HCT116 (cell line): Measurements from ENCODE around the gene DHRS11. TPM values are rescaled to one million over a fixed set of nuclear protein-coding genes. Genes with fewer than 3 reads are reported as not detected.

Source experiments
- ATAC-seq: fragments of 200-7000 bp; cut with Tn5 transposase; 2 replicates; pipeline ENCODE4 v1.9.1; 2020; ENCODE audit warnings: mild to moderate bottlenecking, moderate library complexity
- BruUV-seq: library from RNA; stranded (reverse); fragments of 400-500 nt; replicated peaks from 2 replicates; lab custom pipeline; 2021; lab: Mats Ljungman, UMichigan
- CTCF ChIA-PET: fragments of 300-600 bp; sonication (Branson Sonifier 250); formaldehyde crosslinking; loops from one replicate; lab custom pipeline; 2021; ENCODE audit warnings: antibody characterized with exemption; lab: Charles Lee
- POLR2A ChIA-PET: fragments of 300-600, 350-600 bp; sonication (Branson Sonifier 250); formaldehyde crosslinking; loops from one replicate; lab custom pipeline; 2021; ENCODE audit warnings: antibody characterized with exemption; lab: Charles Lee
- RAD21 ChIA-PET, 2 experiments: fragments of 300-600 bp; sonication (Branson Sonifier 250); formaldehyde crosslinking; loops; one replicate each; lab custom pipeline; 2023; ENCODE audit warnings: low total read pairs in 2 of 2; ENCODE audit not compliant: uncharacterized antibody in 2 of 2, unreplicated experiment in 2 of 2, low non-redundant PET in 1 of 2; lab: Charles Lee
- DNase-seq: peaks from one replicate; pipeline ENCODE4 v3.0.0-alpha.2; 2010; ENCODE audit warnings: low read depth, low spot score
- H2AFZ ChIP-seq: fragments of 200-600 bp; shearing (Covaris generic), sonication (generic); 2 replicates; pipeline ENCODE4 v1.6.1; 2017; ENCODE audit warnings: low read depth, mixed run types, mixed read lengths, antibody characterized with exemption, low read length; ENCODE audit not compliant: poor library complexity, severe bottlenecking
- H3K27ac ChIP-seq: 2 replicates; pipeline ENCODE4 v1.5.1; 2012; ENCODE audit warnings: low read depth, low read length
- H3K27me3 ChIP-seq: fragments of 200-600 bp; sonication (generic); 2 replicates; pipeline ENCODE4 v1.6.1; 2016; ENCODE audit warnings: mixed run types, low read length, mixed read lengths; ENCODE audit not compliant: insufficient read depth
- H3K36me3 ChIP-seq, 2 experiments: fragments of 200-500 bp in 1 of 2; fragments of 200-600 bp in 1 of 2; sonication (Bioruptor generic) in 1 of 2; sonication (generic) in 1 of 2; 2 replicates each; pipeline versions ENCODE4 v1.5.1 to v1.6.1; 2014 to 2016; ENCODE audit warnings: low read length in 2 of 2, inconsistent platforms in 1 of 2, mixed read lengths in 1 of 2, mixed run types in 1 of 2; ENCODE audit not compliant: insufficient read depth in 2 of 2, control insufficient read depth in 1 of 2
- H3K4me1 ChIP-seq, 2 experiments: fragments of 200-600 bp in 1 of 2; sonication (generic) in 1 of 2; 2 replicates each; pipeline versions ENCODE4 v1.5.1 to v1.6.1; 2012 to 2017; ENCODE audit warnings: low read length in 2 of 2, inconsistent platforms in 1 of 2, mild to moderate bottlenecking in 1 of 2, mixed read lengths in 1 of 2, mixed run types in 1 of 2, moderate library complexity in 1 of 2; ENCODE audit not compliant: insufficient read depth in 2 of 2, control insufficient read depth in 1 of 2
- H3K4me2 ChIP-seq: fragments of 200-600 bp; sonication (generic); 2 replicates; pipeline ENCODE4 v1.6.1; 2017; ENCODE audit warnings: mixed run types, low read length, mixed read lengths
- H3K4me3 ChIP-seq, 2 experiments: fragments of 200-600 bp in 1 of 2; sonication (generic) in 1 of 2; replicated peaks in 1 of 2; 2 replicates each; pipeline ENCODE4 v1.5.1; 2011 to 2016; ENCODE audit warnings: low read length in 2 of 2, control low read depth in 1 of 2, low read depth in 1 of 2, mild to moderate bottlenecking in 1 of 2, mixed read lengths in 1 of 2, mixed run types in 1 of 2
- H3K79me2 ChIP-seq: fragments of 200-600 bp; sonication (generic); 2 replicates; pipeline ENCODE4 v1.6.1; 2017; ENCODE audit warnings: mild to moderate bottlenecking, mixed run types, low read length, moderate library complexity, mixed read lengths; ENCODE audit not compliant: insufficient read depth
- H3K9ac ChIP-seq: fragments of 200-600 bp; sonication (generic); 2 replicates; pipeline ENCODE4 v1.6.1; 2016; ENCODE audit warnings: low read length, mixed read lengths
- H3K9me2 ChIP-seq: fragments of 200-600 bp; sonication (generic), shearing (Covaris generic); 2 replicates; pipeline ENCODE4 v1.6.1; 2017; ENCODE audit warnings: mixed run types, mild to moderate bottlenecking, moderate library complexity; ENCODE audit not compliant: insufficient read depth
- H3K9me3 ChIP-seq, 2 experiments: fragments of 200-500 bp in 1 of 2; fragments of 200-600 bp in 1 of 2; sonication (Bioruptor generic) in 1 of 2; sonication (generic) in 1 of 2; 2 replicates each; pipeline ENCODE4 v1.6.1; 2014 to 2017; ENCODE audit warnings: low read length in 2 of 2, mixed read lengths in 2 of 2, inconsistent platforms in 1 of 2, low read depth in 1 of 2, mild to moderate bottlenecking in 1 of 2, mixed run types in 1 of 2, moderate library complexity in 1 of 2; ENCODE audit not compliant: control insufficient read depth in 1 of 2, insufficient read depth in 1 of 2
- H4K20me1 ChIP-seq: fragments of 200-600 bp; sonication (generic), shearing (Covaris generic); 2 replicates; pipeline ENCODE4 v1.6.1; 2017; ENCODE audit warnings: mixed run types, mild to moderate bottlenecking, moderate library complexity; ENCODE audit not compliant: insufficient read depth
- POLR2A ChIP-seq: IDR thresholded peaks from 2 replicates; pipeline ENCODE4 v1.7.0; 2011; ENCODE audit warnings: borderline replicate concordance; ENCODE audit not compliant: insufficient read depth, insufficient read length; ENCODE audit errors: extremely low read depth
- RAD21 ChIP-seq: IDR thresholded peaks from 2 replicates; pipeline ENCODE4 v1.6.1; 2012; ENCODE audit warnings: low read depth, mild to moderate bottlenecking
- TCF7L2 ChIP-seq: IDR thresholded peaks from 2 replicates; pipeline ENCODE4 v1.7.0; 2011; ENCODE audit warnings: borderline replicate concordance, inconsistent platforms; ENCODE audit not compliant: insufficient read depth, insufficient read length; ENCODE audit errors: extremely low read depth
- intact Hi-C: fragments of 100-400 bp; cut with micrococcal nuclease; formaldehyde crosslinking; loops from 2 replicates; pipeline ENCODE4 v1.10.0; 2022
- total RNA-seq: library from RNA; stranded (reverse); gene quantifications from one replicate; pipeline ENCODE4 v1.2.1, GENCODE V29; 2021; ENCODE audit not compliant: unreplicated experiment
- TF ChIP-seq, protein P1 (sequence below), 3 experiments: fragments of 200-600 bp in 1 of 3; sonication (generic) in 1 of 3; IDR thresholded peaks in 2 of 3; conservative IDR thresholded peaks in 1 of 3; 2 replicates each; pipeline ENCODE4 v1.5.1; 2012 to 2017; ENCODE audit warnings: low read depth in 2 of 3, low read length in 2 of 3, antibody characterized with exemption in 1 of 3, borderline replicate concordance in 1 of 3, control low read depth in 1 of 3, mild to moderate bottlenecking in 1 of 3, mixed read lengths in 1 of 3, mixed run types in 1 of 3, moderate library complexity in 1 of 3; ENCODE audit not compliant: insufficient read depth in 1 of 3
- TF ChIP-seq, protein P2 (sequence below): IDR thresholded peaks from 2 replicates; pipeline ENCODE4 v1.6.1; 2012

Gene DHRS11
- total RNA-seq, 1 experiment from 2014 or later: 21.5 TPM

DNA sequence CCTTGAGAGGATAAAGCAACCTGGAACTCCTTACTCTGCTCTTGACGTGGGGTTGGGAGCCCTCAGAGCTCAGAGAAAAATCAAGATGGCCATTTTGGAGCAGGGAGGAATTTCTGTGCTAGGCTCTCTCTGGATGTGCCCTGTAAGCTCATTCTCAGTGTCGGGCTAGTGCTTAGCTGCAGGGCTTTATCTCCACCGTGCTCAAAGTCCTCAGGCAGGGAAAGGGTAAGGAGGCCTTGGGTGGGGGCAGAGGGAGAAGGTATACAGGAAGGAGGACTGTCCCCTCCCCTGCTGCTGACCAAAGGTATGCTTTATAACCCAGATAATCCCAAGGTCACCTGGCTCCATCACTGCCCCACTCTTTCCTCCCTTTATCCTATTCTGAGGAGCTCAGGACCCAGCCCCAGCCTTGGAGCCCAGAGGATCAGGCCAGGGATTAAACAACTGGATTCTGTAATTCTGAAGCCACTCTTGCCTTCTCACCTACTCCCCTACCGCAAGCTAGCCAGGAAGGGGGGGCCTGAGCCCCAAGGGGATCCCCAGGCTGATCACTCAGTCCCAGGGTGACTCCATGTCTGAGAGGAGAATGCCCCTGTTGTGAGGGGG lies 1.1 kb downstream of the DHRS11 start:
- TF ChIP-seq, protein P1, sequence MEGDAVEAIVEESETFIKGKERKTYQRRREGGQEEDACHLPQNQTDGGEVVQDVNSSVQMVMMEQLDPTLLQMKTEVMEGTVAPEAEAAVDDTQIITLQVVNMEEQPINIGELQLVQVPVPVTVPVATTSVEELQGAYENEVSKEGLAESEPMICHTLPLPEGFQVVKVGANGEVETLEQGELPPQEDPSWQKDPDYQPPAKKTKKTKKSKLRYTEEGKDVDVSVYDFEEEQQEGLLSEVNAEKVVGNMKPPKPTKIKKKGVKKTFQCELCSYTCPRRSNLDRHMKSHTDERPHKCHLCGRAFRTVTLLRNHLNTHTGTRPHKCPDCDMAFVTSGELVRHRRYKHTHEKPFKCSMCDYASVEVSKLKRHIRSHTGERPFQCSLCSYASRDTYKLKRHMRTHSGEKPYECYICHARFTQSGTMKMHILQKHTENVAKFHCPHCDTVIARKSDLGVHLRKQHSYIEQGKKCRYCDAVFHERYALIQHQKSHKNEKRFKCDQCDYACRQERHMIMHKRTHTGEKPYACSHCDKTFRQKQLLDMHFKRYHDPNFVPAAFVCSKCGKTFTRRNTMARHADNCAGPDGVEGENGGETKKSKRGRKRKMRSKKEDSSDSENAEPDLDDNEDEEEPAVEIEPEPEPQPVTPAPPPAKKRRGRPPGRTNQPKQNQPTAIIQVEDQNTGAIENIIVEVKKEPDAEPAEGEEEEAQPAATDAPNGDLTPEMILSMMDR (IDR thresholded peaks at IDR 0.05 in 2 of 3, conservative IDR thresholded peaks at IDR 0.05 in 1 of 3; ENCODE audit: borderline replicate concordance in 1 of 3, insufficient read depth in 1 of 3, low read depth in 2 of 3, low read length in 2 of 3): no peak
- TF ChIP-seq TCF7L2: no peak
- TF ChIP-seq RAD21: no peak
- TF ChIP-seq POLR2A: no peak
- TF ChIP-seq, protein P2, sequence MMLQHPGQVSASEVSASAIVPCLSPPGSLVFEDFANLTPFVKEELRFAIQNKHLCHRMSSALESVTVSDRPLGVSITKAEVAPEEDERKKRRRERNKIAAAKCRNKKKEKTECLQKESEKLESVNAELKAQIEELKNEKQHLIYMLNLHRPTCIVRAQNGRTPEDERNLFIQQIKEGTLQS: no peak
- TF ChIP-seq, all 23 proteins: peak for 0
- H3K36me3 ChIP-seq: peaks cover 5 to 10% of the 10 kb centered on the region in 2 experiments; a peak in 2 of 4 replicates
- H4K20me1 ChIP-seq: no peaks in the 10 kb centered on the region
- H3K4me1 ChIP-seq: peaks cover 6 to 23% of the 10 kb centered on the region in 2 experiments
- peaks cover 28% of the 10 kb centered on the region for H3K79me2 ChIP-seq
- H3K9ac ChIP-seq: peak overlapping the region; percentile 93
- no peak overlapping the region for H2AFZ ChIP-seq
- ChIA-PET POLR2A (interaction anchor here (0.6 to 1.6 kb wide), 2 partner anchors 8 to 14 kb away, joined by 3 to 5 read pairs; partner anchors contain the start of gene MRM1), CTCF (interaction anchor here (3.4 kb wide), 1 partner anchor 9 kb away, joined by 20 read pairs; the partner anchor contains the start of gene MRM1), RAD21 (interaction anchor here in 1 of 2 experiments (1.8 kb wide), 1 partner anchor 8 kb away, joined by 5 read pairs; the partner anchor contains the start of gene MRM1)
- DNase-seq: no peak
- peak overlapping the region; percentile 78 for H3K27ac ChIP-seq
- no TSS peak for BruUV-seq
- no peaks in the 10 kb centered on the region for H3K9me3 ChIP-seq
- peak overlapping the region; percentile 67 to 93 for H3K4me3 ChIP-seq
- intact Hi-C loops: no loop called here
- ATAC-seq: no peak
- no peaks in the 10 kb centered on the region for H3K9me2 ChIP-seq
- H3K4me2 ChIP-seq: peak overlapping the region; percentile 93
- no peaks in the 10 kb centered on the region for H3K27me3 ChIP-seq
